ENCODE measurements around the gene CACHD1. TPM values are rescaled to one million over a fixed set of nuclear protein-coding genes. Genes with fewer than 3 reads are reported as not detected.
A peak's percentile ranks its signal among the peaks of the same experiment; 100 is the strongest.

Gene CACHD1
- total and polyA plus RNA-seq, 11 donors: 0.89 to 10.0 (median 2.4) TPM

DNA sequence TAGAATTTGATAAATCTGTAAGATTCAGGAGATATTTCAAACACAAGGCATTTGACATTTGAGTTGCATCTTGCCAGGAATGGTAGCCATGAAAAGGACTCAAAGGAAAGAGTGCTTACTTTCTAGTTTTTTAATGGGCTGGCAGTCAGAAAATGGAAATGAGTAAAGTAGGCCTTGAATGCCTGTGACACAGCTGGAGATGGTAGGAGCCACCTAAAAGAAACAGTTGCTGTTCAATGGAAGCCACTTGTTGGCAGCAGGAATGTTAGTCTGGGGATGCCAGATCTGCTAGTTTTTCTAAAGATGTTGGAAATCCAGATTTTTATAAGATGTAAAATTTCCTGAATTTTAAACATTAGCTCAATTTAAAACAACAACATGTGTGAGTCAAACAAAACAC, 43.6 kb downstream of the CACHD1 start:
- H3K4me1 ChIP-seq: peaks cover 3 to 65% (median 43%) of the 10 kb centered on the region in 12 donors

GRCh38 chr1:64514197-64514765, 44.4 kb downstream of the CACHD1 start:
- H3K9me3 ChIP-seq: no peaks in the 10 kb centered on the region
- peak overlapping the region in 5 of 12 donors; percentile 1 to 20 (median 8) for H3K4me3 ChIP-seq
- H3K36me3 ChIP-seq: no peaks in the 10 kb centered on the region
- intact Hi-C loops (cut with DNase I): loop anchor here in 3 of 10 donors (5.0 kb wide), 2 partner anchors 37 to 42 kb away; partner anchors contain the start of gene CACHD1 (in 1 of the 3)
- no peak for TF ChIP-seq POLR2A (IDR thresholded peaks at IDR 0.05)
- ATAC-seq: peak in 3 of 4 donors; percentile 20 to 39 (median 28)
- WGBS, 4 donors: 8 to 29% (median 20%) methylated on average over 1 of the region's 1 CpG
- peak overlapping the region; percentile 5 to 66 (median 56) for H3K27ac ChIP-seq
- peaks cover 3 to 70% (median 48%) of the 10 kb centered on the region in 12 donors for H3K4me1 ChIP-seq
- DNase-seq: no peak
- no peaks in the 10 kb centered on the region for H3K27me3 ChIP-seq

More for the DNA sequence above, 43.6 kb downstream of the CACHD1 start:
- no peaks in the 10 kb centered on the region for H3K36me3 ChIP-seq
- H3K27ac ChIP-seq: peak overlapping the region; percentile 5 to 66 (median 56)
- intact Hi-C loops (cut with DNase I): loop anchor here in 3 of 10 donors (5.0 kb wide), 2 partner anchors 36 to 41 kb away; partner anchors contain the start of gene CACHD1 (in 1 of the 3)
- peak overlapping the region in 1 of 12 donors; percentile 20 for H3K4me3 ChIP-seq
- TF ChIP-seq CTCF (IDR thresholded peaks at IDR 0.05): no peak
- ATAC-seq: no peak
- no peaks in the 10 kb centered on the region for H3K9me3 ChIP-seq
- H3K27me3 ChIP-seq: no peaks in the 10 kb centered on the region
- DNase-seq: no peak

DNA sequence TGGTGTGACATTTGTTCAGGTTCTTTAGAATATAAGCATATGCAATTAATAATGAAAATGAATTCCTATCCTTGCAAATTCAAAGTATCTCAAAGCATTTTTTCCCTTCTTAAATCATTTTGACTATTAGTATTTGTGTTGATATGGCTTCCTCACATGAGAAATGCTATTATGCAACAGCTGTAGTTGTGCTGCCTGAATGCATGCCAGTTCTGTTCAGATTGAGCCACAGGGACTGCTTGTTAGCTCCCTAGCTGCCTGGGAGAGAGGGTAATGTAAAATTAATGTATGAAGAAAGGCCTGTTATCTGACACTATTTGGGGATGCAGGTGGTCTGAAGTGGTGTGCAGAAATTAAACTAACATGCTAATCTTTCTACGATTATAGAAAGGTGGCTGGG, 45.5 kb downstream of the CACHD1 start:
- H3K27ac ChIP-seq: peak overlapping the region in 3 of 12 donors; percentile 5 to 60 (median 7)
- TF ChIP-seq POLR2A (IDR thresholded peaks at IDR 0.05) (no peak), CTCF (IDR thresholded peaks at IDR 0.05) (no peak)
- H3K9me3 ChIP-seq: no peaks in the 10 kb centered on the region
- intact Hi-C loops (cut with DNase I): loop anchor here in 1 of 10 donors (5.0 kb wide), 1 partner anchor 43 kb away; the partner anchor contains the start of gene CACHD1
- no peak overlapping the region for H3K4me3 ChIP-seq
- H3K36me3 ChIP-seq: no peaks in the 10 kb centered on the region
- H3K4me1 ChIP-seq: peaks cover 3 to 80% (median 57%) of the 10 kb centered on the region in 12 donors
- WGBS, 4 donors: 0 to 22% (median 0%) methylated on average over 1 of the region's 1 CpG
- ATAC-seq (peak; percentile 72 to 82 (median 78)), DNase-seq (peak in 4 of 5 donors; percentile 29 to 64 (median 45))
- H3K27me3 ChIP-seq: no peaks in the 10 kb centered on the region

DNA sequence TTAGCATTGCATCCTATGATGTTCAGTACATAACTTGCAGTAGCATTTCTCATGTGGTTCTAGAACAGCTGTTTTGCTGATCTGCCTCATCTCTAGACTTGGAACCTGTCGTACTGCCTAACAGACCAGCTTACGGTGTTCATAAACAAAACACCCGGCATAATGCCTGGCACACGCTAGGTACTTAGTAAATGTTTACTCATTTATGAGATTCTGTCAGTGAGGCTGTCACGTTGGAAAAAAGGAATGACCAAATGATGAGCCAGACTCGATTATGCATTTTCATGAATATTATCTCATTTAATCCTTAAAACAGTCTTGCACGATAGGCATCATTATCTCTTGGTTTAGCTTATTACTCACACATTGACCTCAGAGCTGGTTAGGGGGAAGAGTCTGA, 46.4 kb downstream of the CACHD1 start:
- no peak overlapping the region for H3K4me3 ChIP-seq
- ATAC-seq (no peak), DNase-seq (no peak)
- no peak overlapping the region for H3K27ac ChIP-seq
- H3K27me3 ChIP-seq: no peaks in the 10 kb centered on the region
- peaks cover 3 to 78% (median 57%) of the 10 kb centered on the region in 12 donors for H3K4me1 ChIP-seq
- H3K9me3 ChIP-seq: no peaks in the 10 kb centered on the region
- TF ChIP-seq CTCF (IDR thresholded peaks at IDR 0.05): no peak
- no peak for TF ChIP-seq POLR2A (IDR thresholded peaks at IDR 0.05)
- no peaks in the 10 kb centered on the region for H3K36me3 ChIP-seq
- intact Hi-C loops (cut with DNase I): loop anchor here in 1 of 10 donors (5.0 kb wide), 1 partner anchor 44 kb away; the partner anchor contains the start of gene CACHD1
- WGBS, 4 donors: 83 to 93% (median 85%) methylated on average over 7 of the region's 7 CpGs
